ENCODE results near the gene EFNA5.

Gene EFNA5

GRCh38 chr5:107670932-107671741 lies at the start of gene EFNA5:
Gene EFNA5 (minus strand): TSS chr5:107670937.
- DNase-seq, result peak; percentile 26

- no peak for DNase-seq
Measured at GRCh38 chr5:107719034-107719606, 48.4 kb upstream of the EFNA5 start.

- no peak for DNase-seq
Measured at GRCh38 chr5:107717816-107718215, 47.1 kb upstream of the EFNA5 start.

- DNase-seq, result no peak
Measured at GRCh38 chr5:107713228-107713627, 42.5 kb upstream of the EFNA5 start.

- no peak for DNase-seq
Measured at GRCh38 chr5:107712359-107712870, 41.7 kb upstream of the EFNA5 start.

- no peak for DNase-seq
Measured at GRCh38 chr5:107705402-107706014, 34.8 kb upstream of the EFNA5 start.

GRCh38 chr5:107704681-107705401 lies 34.1 kb upstream of the EFNA5 start:
- DNase-seq, result no peak

- DNase-seq, result no peak
Measured at GRCh38 chr5:107700481-107700880, 29.7 kb upstream of the EFNA5 start.

- no peak for DNase-seq
Measured at GRCh38 chr5:107699425-107699824, 28.7 kb upstream of the EFNA5 start.

GRCh38 chr5:107698286-107698685 lies 27.5 kb upstream of the EFNA5 start:
- DNase-seq, result no peak

GRCh38 chr5:107696498-107696897 lies 25.8 kb upstream of the EFNA5 start:
- DNase-seq, result no peak

- DNase-seq, result no peak
Measured at GRCh38 chr5:107696080-107696479, 25.3 kb upstream of the EFNA5 start.

GRCh38 chr5:107687937-107688336 lies 17.2 kb upstream of the EFNA5 start:
- no peak for DNase-seq

GRCh38 chr5:107687404-107687803 lies 16.7 kb upstream of the EFNA5 start:
- DNase-seq, result no peak

GRCh38 chr5:107682533-107682932 lies 11.8 kb upstream of the EFNA5 start:
- DNase-seq, result no peak

GRCh38 chr5:107680799-107681198 lies 10.1 kb upstream of the EFNA5 start:
- DNase-seq, result no peak

GRCh38 chr5:107680099-107680498 lies 9.4 kb upstream of the EFNA5 start:
- DNase-seq, result no peak

- DNase-seq, result no peak
Measured at GRCh38 chr5:107676702-107677101, 6.0 kb upstream of the EFNA5 start.

GRCh38 chr5:107675201-107675600 lies 4.5 kb upstream of the EFNA5 start:
- no peak for DNase-seq

GRCh38 chr5:107674655-107675054 lies 3.9 kb upstream of the EFNA5 start:
- DNase-seq, result no peak

GRCh38 chr5:107673368-107674136 lies 2.8 kb upstream of the EFNA5 start:
- DNase-seq, result peak; percentile 80

GRCh38 chr5:107673039-107673367 lies 2.3 kb upstream of the EFNA5 start:
- no peak for DNase-seq
